Measurements from ENCODE around the gene DHRS1. TPM values are rescaled to one million over a fixed set of nuclear protein-coding genes. Genes with fewer than 3 reads are reported as not detected.

Gene DHRS1
- total RNA-seq, 2 donors from 2014 or later = 28.5 to 29.0 TPM

GRCh38 chr14:24322672-24323071 lies 23.1 kb upstream of the DHRS1 start:
- no peak for ATAC-seq (replicated peaks in 1 of 2)
- H3K27ac Mint-ChIP-seq = no peak overlapping the region
- H3K9me3 Mint-ChIP-seq = no peaks in the 10 kb centered on the region

GRCh38 chr14:24321212-24321975 lies 21.8 kb upstream of the DHRS1 start:
- Mint-ChIP-seq H3K36me3 (ENCODE audit: insufficient read depth in 2 of 2) (no peaks in the 10 kb centered on the region), H3K4me1 (ENCODE audit: low read depth) (peaks cover 15% of the 10 kb centered on the region), H3K27me3 (ENCODE audit: low read depth) (peaks cover 6% of the 10 kb centered on the region), H3K9me3 (no peaks in the 10 kb centered on the region), H3K4me3 (no peak overlapping the region), H3K27ac (no peak overlapping the region)
- no peak for DNase-seq
- no peak for ATAC-seq (replicated peaks in 1 of 2)

More at GRCh38 chr14:24322672-24323071, 23.1 kb upstream of the DHRS1 start:
- peaks cover 6% of the 10 kb centered on the region for H3K27me3 Mint-ChIP-seq (ENCODE audit: low read depth)
- no peak for DNase-seq
- H3K4me3 Mint-ChIP-seq = no peak overlapping the region
- H3K4me1 Mint-ChIP-seq (ENCODE audit: low read depth) = peaks cover 9% of the 10 kb centered on the region
- no peaks in the 10 kb centered on the region for H3K36me3 Mint-ChIP-seq (ENCODE audit: insufficient read depth in 2 of 2)

- Mint-ChIP-seq H3K4me3 (peak overlapping the region in 1 of 2 donors; percentile 40), H3K9me3 (no peaks in the 10 kb centered on the region), H3K4me1 (ENCODE audit: low read depth) (peaks cover 45% of the 10 kb centered on the region), H3K27me3 (ENCODE audit: low read depth) (peaks cover 6% of the 10 kb centered on the region), H3K36me3 (ENCODE audit: insufficient read depth in 2 of 2) (peaks cover 0 to 4% of the 10 kb centered on the region in 2 donors), H3K27ac (peak overlapping the region; percentile 16)
- DNase-seq = no peak
- ATAC-seq (replicated peaks in 1 of 2) = peak in 1 of 2 donors; percentile 50
Measured at GRCh38 chr14:24317141-24317928, 17.8 kb upstream of the DHRS1 start.

- ATAC-seq (replicated peaks in 1 of 2) (no peak), DNase-seq (no peak)
- Mint-ChIP-seq H3K4me3 (no peak overlapping the region), H3K4me1 (ENCODE audit: low read depth) (peaks cover 53% of the 10 kb centered on the region), H3K27me3 (ENCODE audit: low read depth) (peaks cover 6% of the 10 kb centered on the region), H3K9me3 (no peaks in the 10 kb centered on the region), H3K27ac (no peak overlapping the region), H3K36me3 (ENCODE audit: insufficient read depth in 2 of 2) (peaks cover 0 to 4% of the 10 kb centered on the region in 2 donors)
Measured at GRCh38 chr14:24316597-24316950, 17.0 kb upstream of the DHRS1 start.

GRCh38 chr14:24315807-24316596 lies 16.4 kb upstream of the DHRS1 start:
- no peak overlapping the region for H3K27ac Mint-ChIP-seq
- H3K4me1 Mint-ChIP-seq (ENCODE audit: low read depth) = peaks cover 56% of the 10 kb centered on the region
- H3K9me3 Mint-ChIP-seq = no peaks in the 10 kb centered on the region
- ATAC-seq (replicated peaks in 1 of 2) (no peak), DNase-seq (no peak)
- H3K27me3 Mint-ChIP-seq (ENCODE audit: low read depth) = peaks cover 6% of the 10 kb centered on the region
- peaks cover 0 to 4% of the 10 kb centered on the region in 2 donors for H3K36me3 Mint-ChIP-seq (ENCODE audit: insufficient read depth in 2 of 2)
- no peak overlapping the region for H3K4me3 Mint-ChIP-seq

GRCh38 chr14:24315243-24315806 lies 15.7 kb upstream of the DHRS1 start:
- Mint-ChIP-seq H3K27ac (no peak overlapping the region), H3K4me1 (ENCODE audit: low read depth) (peaks cover 57% of the 10 kb centered on the region), H3K27me3 (ENCODE audit: low read depth) (peaks cover 6% of the 10 kb centered on the region), H3K36me3 (ENCODE audit: insufficient read depth in 2 of 2) (peaks cover 0 to 4% of the 10 kb centered on the region in 2 donors), H3K9me3 (no peaks in the 10 kb centered on the region), H3K4me3 (no peak overlapping the region)
- ATAC-seq (replicated peaks in 1 of 2) = no peak
- DNase-seq = no peak

GRCh38 chr14:24314377-24315193 lies 15.0 kb upstream of the DHRS1 start:
- Mint-ChIP-seq H3K27ac (no peak overlapping the region), H3K4me1 (ENCODE audit: low read depth) (peaks cover 65% of the 10 kb centered on the region), H3K9me3 (no peaks in the 10 kb centered on the region), H3K4me3 (peak overlapping the region in 1 of 2 donors; percentile 42), H3K36me3 (ENCODE audit: insufficient read depth in 2 of 2) (peaks cover 0 to 4% of the 10 kb centered on the region in 2 donors), H3K27me3 (ENCODE audit: low read depth) (peaks cover 6% of the 10 kb centered on the region)
- no peak for ATAC-seq (replicated peaks in 1 of 2)
- no peak for DNase-seq

GRCh38 chr14:24313913-24314312 lies 14.3 kb upstream of the DHRS1 start:
- DNase-seq (no peak), ATAC-seq (replicated peaks in 1 of 2) (no peak)
- Mint-ChIP-seq H3K9me3 (no peaks in the 10 kb centered on the region), H3K4me1 (ENCODE audit: low read depth) (peaks cover 71% of the 10 kb centered on the region), H3K27me3 (ENCODE audit: low read depth) (no peaks in the 10 kb centered on the region), H3K4me3 (peak overlapping the region; percentile 17 to 86), H3K27ac (peak overlapping the region; percentile 22), H3K36me3 (ENCODE audit: insufficient read depth in 2 of 2) (peaks cover 0 to 10% of the 10 kb centered on the region in 2 donors)

GRCh38 chr14:24312736-24313507 lies 13.3 kb upstream of the DHRS1 start:
- peaks cover 2 to 13% of the 10 kb centered on the region in 2 donors for H3K36me3 Mint-ChIP-seq (ENCODE audit: insufficient read depth in 2 of 2)
- H3K4me1 Mint-ChIP-seq (ENCODE audit: low read depth) = peaks cover 76% of the 10 kb centered on the region
- no peaks in the 10 kb centered on the region for H3K27me3 Mint-ChIP-seq (ENCODE audit: low read depth)
- peak overlapping the region; percentile 64 for H3K27ac Mint-ChIP-seq
- DNase-seq (no peak), ATAC-seq (replicated peaks in 1 of 2) (no peak)
- H3K9me3 Mint-ChIP-seq = no peaks in the 10 kb centered on the region
- H3K4me3 Mint-ChIP-seq = peak overlapping the region; percentile 85 to 86

GRCh38 chr14:24311837-24312615 lies 12.4 kb upstream of the DHRS1 start:
- Mint-ChIP-seq H3K4me3 (peak overlapping the region; percentile 85 to 86), H3K27ac (peak overlapping the region; percentile 64), H3K36me3 (ENCODE audit: insufficient read depth in 2 of 2) (peaks cover 2 to 13% of the 10 kb centered on the region in 2 donors), H3K4me1 (ENCODE audit: low read depth) (peaks cover 76% of the 10 kb centered on the region), H3K9me3 (no peaks in the 10 kb centered on the region), H3K27me3 (ENCODE audit: low read depth) (no peaks in the 10 kb centered on the region)
- DNase-seq = no peak
- ATAC-seq (replicated peaks in 1 of 2) = no peak

Measured in activated T-cell treated with anti-CD3 and anti-CD28 coated beads, Interleukin-2, amount 50 U/mL, for 72 hours (primary cell).